ENCODE results near the gene ACAD11.
"Not testable (repeated sequence)": the region's sequence is repeated elsewhere in the genome, so short reads cannot be mapped to it uniquely, and the experiment has no call there.

Gene ACAD11

DNA sequence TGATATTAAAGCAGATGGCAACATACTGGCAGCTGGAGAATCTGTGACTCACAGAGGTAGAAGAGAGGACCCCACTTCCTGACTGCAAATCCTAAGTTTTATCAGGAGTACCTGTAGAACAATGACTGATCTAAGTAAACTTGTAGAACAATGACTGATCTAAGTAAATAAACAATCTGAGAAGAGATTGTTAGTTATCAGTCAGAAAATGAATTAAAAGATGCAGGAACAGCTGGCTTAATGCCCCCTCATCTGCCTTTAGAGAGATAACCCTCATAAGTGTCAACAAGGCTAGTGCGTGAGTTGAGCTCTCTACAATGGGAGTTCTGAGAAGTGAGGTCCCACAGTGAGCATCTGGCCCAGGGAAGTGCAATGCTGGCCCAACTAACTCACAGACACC lies 14.6 kb downstream of the ACAD11 start:
- DNase-seq (ENCODE audit: low spot score): peak; percentile 29

DNA sequence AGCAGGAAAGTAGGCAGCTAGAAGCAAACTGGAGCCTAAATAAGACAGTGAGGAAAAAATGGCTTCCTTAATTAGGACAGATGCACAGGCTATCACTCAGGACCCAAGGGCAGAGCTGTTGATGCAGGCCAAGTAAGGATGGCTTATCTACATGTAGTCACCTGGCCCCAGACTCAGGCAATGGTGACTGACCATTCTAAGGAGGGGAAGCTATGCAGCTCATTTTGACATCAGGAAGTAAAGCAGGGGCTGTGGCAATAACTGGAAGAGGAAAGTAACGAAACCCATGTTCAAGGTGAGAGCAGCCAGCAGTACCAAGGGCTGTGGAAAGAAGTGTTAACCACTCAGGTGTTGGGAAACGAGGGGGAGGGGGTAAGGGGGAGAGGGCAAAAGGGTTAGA lies 16.2 kb downstream of the ACAD11 start:
- no peak for DNase-seq (ENCODE audit: low spot score)

GRCh38 chr3:132642539-132642847 lies 17.1 kb downstream of the ACAD11 start:
- DNase-seq (ENCODE audit: low spot score): no peak

DNA sequence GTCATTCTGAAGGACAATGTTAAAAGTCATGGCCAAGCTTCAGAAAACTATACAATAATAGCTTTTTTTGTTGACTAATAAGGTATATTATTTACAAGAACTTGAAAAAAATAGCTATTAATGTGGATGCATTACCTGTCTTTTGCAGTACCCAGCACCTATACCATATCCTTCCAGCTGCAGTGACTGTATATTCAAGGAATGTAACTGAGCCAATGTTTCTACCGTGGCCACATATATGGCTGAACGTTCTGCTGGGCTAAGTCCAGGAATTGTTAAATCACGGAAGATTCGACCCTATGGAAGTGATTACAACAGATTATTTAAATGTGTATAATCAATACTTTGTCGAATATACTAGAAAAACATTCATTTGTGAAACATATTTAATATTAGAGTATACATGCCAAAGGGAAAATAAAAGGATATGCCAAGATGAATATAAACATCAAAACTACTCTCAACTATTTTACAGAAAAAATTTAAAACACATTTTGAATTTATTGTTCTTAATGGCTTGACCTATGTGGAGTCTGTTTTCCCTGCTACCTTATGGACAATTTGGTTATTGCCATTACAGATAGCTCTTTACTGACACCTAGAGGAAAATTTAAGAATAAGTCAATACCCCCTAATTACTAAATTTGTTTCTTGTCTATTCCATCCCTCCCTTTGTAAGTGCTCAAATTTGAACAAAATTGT lies 17.6 kb downstream of the ACAD11 start:
- peak; percentile 67 for DNase-seq (ENCODE audit: low spot score)

DNA sequence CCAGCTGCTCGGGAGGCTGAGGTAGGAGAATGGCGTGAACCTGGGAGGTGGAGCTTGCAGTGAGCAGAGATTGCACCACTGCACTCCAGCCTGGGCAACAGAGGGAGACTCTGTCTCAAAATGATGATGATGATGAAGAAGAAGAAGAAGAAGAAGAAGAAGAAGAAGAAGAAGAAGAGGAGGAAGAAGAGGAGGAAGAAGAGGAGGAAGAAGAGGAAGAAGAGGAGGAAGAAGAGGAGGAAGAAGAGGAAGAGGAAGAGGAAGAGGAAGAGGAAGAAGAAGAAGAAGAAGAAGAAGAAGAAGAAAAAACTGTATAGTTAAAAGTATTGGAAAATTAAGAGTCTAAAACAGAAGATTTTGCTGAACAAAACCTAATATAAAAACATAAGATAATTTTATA lies 18.2 kb downstream of the ACAD11 start:
- not testable (repeated sequence) for DNase-seq (ENCODE audit: low spot score)

GRCh38 chr3:132638706-132639105 lies 20.9 kb downstream of the ACAD11 start:
- peak; percentile 45 for DNase-seq (ENCODE audit: low spot score)

- DNase-seq (ENCODE audit: low spot score): peak; percentile 67
Measured at GRCh38 chr3:132637590-132637989, 22.0 kb downstream of the ACAD11 start.

GRCh38 chr3:132635052-132635451 lies 24.6 kb downstream of the ACAD11 start:
- DNase-seq (ENCODE audit: low spot score): no peak

- DNase-seq (ENCODE audit: low spot score): no peak
Measured at GRCh38 chr3:132630612-132631011, 29.0 kb downstream of the ACAD11 start.

GRCh38 chr3:132629928-132630327 lies 29.7 kb downstream of the ACAD11 start:
- DNase-seq (ENCODE audit: low spot score): peak; percentile 62

DNA sequence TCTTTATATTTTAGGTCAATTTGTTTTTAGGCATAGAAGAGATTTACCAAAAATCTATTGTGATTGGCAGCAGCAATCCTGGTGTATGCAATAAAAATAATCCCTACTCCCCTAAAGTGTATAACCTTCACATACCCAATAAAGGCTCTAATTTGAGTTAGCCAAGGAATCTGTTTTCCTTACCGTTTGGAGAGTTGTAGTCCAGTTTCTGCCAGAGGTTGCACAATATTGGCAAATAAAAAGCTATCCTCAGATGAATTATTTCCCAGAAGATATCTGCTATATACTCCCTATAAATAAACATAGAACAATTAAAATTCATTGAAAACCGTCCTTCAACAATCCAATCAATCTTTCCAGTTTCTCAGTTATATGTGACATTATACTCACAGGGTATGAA lies 31.5 kb downstream of the ACAD11 start:
- no peak for DNase-seq (ENCODE audit: low spot score)

- DNase-seq (ENCODE audit: low spot score): no peak
Measured at GRCh38 chr3:132626955-132627354, 32.7 kb downstream of the ACAD11 start.

- no peak for DNase-seq (ENCODE audit: low spot score)
Measured at GRCh38 chr3:132625613-132626012, 34.0 kb downstream of the ACAD11 start.

DNA sequence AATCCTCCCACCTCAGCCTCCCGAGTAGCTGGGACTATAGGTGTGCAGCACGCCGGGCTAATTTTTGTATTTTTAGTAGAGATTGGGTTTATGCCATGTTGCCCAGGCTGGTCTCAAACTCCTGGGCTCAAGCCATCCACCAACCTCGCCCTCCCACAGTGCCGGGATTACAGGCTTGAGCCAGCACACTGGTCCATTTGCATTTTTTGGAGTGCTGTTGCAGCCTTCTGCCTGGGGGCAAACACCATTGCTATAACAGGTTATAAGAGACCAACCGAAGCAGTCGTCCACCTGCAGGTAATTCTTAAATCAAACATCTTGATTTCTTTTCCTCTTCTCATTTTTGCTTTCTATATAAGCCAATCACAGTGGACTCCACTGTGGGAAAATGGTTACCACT lies 34.8 kb downstream of the ACAD11 start:
- DNase-seq (ENCODE audit: low spot score): no peak

DNA sequence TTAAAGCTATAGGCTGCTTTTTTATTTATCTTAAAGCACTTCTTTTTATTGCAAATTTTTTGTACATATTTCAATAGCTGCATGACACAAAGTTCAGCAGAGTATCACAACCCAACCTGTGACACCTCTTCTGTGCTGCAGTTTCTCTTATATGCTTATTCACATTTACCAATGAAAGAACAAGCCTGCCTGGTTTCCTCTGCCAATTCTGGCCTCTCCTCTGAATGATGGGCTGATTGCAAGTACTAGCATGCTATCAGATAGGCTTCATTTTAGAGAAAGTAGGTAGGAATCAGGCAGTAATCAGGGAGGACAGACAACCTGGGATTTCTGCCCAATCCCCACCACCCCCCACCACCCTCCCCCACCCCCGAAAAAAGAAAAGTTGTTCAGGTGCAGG lies 36.0 kb downstream of the ACAD11 start:
- no peak for DNase-seq (ENCODE audit: low spot score)

DNA sequence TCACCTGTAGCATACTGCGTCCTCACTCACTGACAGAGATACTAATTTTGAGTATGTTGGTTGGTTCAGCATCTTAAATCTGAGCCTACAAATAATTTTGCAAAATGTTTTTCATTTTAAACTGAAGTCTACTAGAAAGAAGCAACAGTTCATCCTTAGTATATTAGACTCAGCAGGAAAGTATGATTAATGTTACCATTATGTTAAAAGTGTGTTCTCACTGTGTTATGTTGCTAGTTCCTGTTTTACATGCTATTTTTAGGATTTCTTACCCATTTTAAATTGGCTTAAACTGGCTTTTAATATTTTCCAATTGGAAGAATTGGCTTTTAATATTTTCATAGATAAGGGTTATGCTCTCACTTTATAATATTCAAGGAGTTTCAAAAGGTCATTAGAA lies 36.8 kb downstream of the ACAD11 start:
- DNase-seq (ENCODE audit: low spot score): no peak

DNA sequence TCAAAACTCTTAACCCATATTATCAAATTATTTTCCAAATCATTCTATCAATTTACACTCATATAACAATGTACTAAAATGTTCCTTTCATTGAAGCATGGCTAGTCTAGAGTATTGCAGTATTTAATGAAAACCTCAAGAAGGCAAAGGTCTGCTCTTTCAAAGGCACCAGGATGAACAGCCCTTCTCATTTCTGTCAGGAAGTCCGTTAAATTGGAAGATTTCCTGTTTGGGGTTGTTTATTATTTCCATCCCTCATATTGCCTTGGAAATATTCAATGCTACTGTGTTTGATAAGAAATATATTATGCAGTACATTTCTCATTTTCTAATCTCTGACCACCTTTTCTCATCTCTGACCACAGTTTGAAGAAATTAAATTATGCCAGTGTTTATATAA lies 37.5 kb downstream of the ACAD11 start:
- no peak for DNase-seq (ENCODE audit: low spot score)

DNA sequence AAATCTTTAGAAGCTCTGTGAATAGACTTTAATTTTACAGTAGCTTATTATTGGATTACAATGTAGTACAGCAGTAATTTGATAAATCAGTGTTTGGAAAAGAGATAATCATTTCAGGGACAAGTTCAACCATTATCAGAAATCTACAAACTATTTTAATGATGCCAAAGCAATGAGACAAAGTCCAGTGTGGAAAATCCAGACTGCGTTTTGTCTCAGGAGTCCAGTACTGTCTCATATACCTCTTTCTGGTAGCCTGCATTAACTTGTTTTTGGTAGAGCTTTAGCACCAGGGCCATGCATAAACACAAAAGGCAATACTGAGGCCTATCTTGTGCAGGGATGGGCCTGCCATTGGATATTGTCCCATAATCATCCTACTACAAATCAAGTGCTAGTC lies 42.8 kb downstream of the ACAD11 start:
- no peak for DNase-seq (ENCODE audit: low spot score)

GRCh38 chr3:132615881-132616280 lies 43.7 kb downstream of the ACAD11 start:
- DNase-seq (ENCODE audit: low spot score): no peak

GRCh38 chr3:132615301-132615700 lies 44.3 kb downstream of the ACAD11 start:
- not testable (repeated sequence) for DNase-seq (ENCODE audit: low spot score)

DNA sequence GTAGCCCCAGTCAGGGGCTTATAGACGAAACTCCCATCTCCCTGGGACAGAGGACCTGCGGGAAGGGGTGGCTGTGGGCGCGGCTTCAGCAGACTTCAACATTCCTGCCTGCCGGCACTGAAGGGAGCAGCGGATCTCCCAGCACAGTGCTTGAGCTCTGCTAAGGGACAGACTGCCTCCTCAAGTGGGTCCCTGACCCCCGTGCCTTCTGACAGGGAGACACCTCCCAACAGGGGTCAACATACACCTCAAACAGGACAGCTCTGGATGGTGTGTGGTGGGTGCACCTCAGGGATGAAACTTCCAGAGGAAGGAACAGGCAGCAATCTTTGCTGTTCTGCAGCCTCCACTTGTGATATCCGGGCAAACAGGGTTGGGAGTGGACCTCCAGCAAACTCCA lies 53.0 kb downstream of the ACAD11 start:
- DNase-seq (ENCODE audit: low spot score): not testable (repeated sequence)

DNA sequence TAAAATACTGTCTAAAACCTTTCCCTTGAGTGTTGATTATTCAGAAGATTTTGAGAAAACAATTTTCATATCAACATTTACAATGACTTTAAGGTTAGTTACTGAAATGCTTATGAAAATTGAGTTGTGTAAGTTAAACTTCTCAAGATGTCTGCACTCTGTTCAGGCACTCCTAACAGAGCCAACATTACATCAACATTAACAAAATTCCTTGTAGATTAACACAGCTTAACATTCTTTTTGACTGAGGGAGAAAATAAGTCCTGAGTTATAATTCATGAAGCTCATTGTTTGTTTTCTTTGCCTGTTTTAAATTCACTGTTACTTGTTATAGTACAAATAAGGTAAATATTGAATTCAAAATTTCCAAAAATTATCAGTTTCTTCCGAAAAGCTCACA lies 53.5 kb downstream of the ACAD11 start:
- DNase-seq (ENCODE audit: low spot score): no peak

DNA sequence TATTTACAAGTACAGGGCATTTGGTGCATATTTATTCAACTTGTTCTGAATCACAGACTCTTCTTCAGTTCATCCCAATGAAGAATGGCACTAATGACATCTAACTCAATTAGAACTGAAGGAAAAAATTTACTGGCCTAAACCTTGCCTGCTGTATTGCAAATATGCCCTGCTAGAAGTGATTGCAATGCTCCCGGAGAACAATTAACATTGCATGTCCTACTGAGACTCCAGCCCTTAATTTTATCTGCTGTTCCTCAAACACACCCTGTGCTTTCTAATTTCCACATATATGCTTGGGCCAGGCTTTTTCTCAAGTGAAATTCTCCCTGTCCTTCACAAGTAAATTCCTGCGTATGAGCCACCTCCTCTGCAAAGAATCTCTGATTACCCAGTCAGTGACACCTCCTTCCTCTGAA lies 54.2 kb downstream of the ACAD11 start:
- DNase-seq (ENCODE audit: low spot score): no peak

- DNase-seq (ENCODE audit: low spot score): not testable (repeated sequence)
Measured at GRCh38 chr3:132600614-132601013, 59.0 kb downstream of the ACAD11 start.

DNA sequence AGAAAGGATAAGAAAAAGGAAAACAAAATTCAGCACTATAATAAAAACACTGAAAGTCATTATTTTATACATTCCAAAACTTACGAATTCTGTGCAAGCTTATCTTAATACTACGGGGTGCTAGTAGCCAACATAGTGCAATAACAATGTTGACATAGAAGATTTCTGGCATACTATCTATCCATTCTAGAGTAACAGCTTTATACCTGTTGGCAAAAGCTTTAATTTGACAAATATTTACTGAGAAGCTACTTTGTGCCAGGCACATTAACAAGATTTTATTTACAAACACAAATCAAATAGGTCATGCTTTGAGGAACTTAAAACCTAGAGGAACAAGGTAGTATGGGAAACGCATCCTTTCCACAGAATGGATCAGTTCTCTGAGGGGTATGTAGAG lies 61.4 kb downstream of the ACAD11 start:
- DNase-seq (ENCODE audit: low spot score): no peak
